WTC11 (cell line): ENCODE measurements around the gene ABHD17C.

ENCODE experiments used
- ATF3 ChIP-seq: sonication (generic); formaldehyde crosslinking; conservative IDR thresholded peaks from 2 replicates; pipeline ENCODE4 v1.8.1; 2022; ENCODE audit warnings: mild to moderate bottlenecking, missing genetic modification reagents
- CTCF ChIP-seq: fragments of 200-600 bp; IDR thresholded peaks from 2 replicates; pipeline ENCODE4 v1.8.0; 2022; ENCODE audit warnings: antibody characterized with exemption
- FOXK1 ChIP-seq: sonication (generic); formaldehyde crosslinking; IDR thresholded peaks from 2 replicates; pipeline ENCODE4 v1.8.0; 2022; ENCODE audit warnings: mild to moderate bottlenecking, moderate library complexity, missing genetic modification reagents
- IRF2 ChIP-seq: sonication (generic); formaldehyde crosslinking; IDR thresholded peaks from 2 replicates; pipeline ENCODE4 v1.8.0; 2022; ENCODE audit warnings: low read depth, missing genetic modification reagents, borderline replicate concordance
- JUN ChIP-seq: sonication (generic); formaldehyde crosslinking; IDR thresholded peaks from 2 replicates; pipeline ENCODE4 v1.8.0; 2023; ENCODE audit warnings: mild to moderate bottlenecking, missing genetic modification reagents
- MAX ChIP-seq: sonication (generic); formaldehyde crosslinking; IDR thresholded peaks from 2 replicates; pipeline ENCODE4 v1.8.0; 2022; ENCODE audit warnings: mild to moderate bottlenecking, missing genetic modification reagents
- NR1H2 ChIP-seq: sonication (generic); formaldehyde crosslinking; IDR thresholded peaks from 2 replicates; pipeline ENCODE4 v1.9.0; 2021; ENCODE audit warnings: mild to moderate bottlenecking, moderate library complexity, missing genetic modification reagents
- NR2C2 ChIP-seq: sonication (generic); formaldehyde crosslinking; IDR thresholded peaks from 2 replicates; pipeline ENCODE4 v1.8.0; 2022; ENCODE audit warnings: mild to moderate bottlenecking, missing genetic modification reagents
- RORB ChIP-seq: fragments of 250-450 bp; sonication (Bioruptor Pico); IDR thresholded peaks from 2 replicates; pipeline ENCODE4 v1.9.0; 2021; ENCODE audit warnings: mild to moderate bottlenecking
- ZNF317 ChIP-seq: sonication (generic); formaldehyde crosslinking; IDR thresholded peaks from 2 replicates; pipeline ENCODE4 v1.8.1; 2023; ENCODE audit warnings: low read depth, mild to moderate bottlenecking, moderate library complexity, missing genetic modification reagents, borderline replicate concordance

- no peak for TF ChIP-seq CTCF
- TF ChIP-seq RORB (CRISPR knock-in tag): no peak
- TF ChIP-seq ATF3 (CRISPR knock-in tag): no peak
- no peak for TF ChIP-seq NR2C2 (CRISPR knock-in tag)
- no peak for TF ChIP-seq ZNF317 (CRISPR knock-in tag)
- no peak for TF ChIP-seq IRF2 (CRISPR knock-in tag)
- no peak for TF ChIP-seq MAX (CRISPR knock-in tag)
- TF ChIP-seq FOXK1 (CRISPR knock-in tag): no peak
- TF ChIP-seq JUN: no peak
- no peak for TF ChIP-seq NR1H2 (CRISPR knock-in tag)
These were observed 78.8 kb downstream of the ABHD17C start for GRCh38 chr15:80773792-80774352.
